NCI-H1436 (cell line): ENCODE data around the gene CARS2.
A peak's percentile ranks its signal among the peaks of the same experiment; 100 is the strongest.
"Not testable (repeated sequence)": the region's sequence is repeated elsewhere in the genome, so short reads cannot be mapped to it uniquely, and the experiment has no call there.

Source experiments
- DNase-seq: peaks from one replicate; lab custom pipeline; 2025; lab: John Stamatoyannopoulos, UW

The CARS2 gene

DNA sequence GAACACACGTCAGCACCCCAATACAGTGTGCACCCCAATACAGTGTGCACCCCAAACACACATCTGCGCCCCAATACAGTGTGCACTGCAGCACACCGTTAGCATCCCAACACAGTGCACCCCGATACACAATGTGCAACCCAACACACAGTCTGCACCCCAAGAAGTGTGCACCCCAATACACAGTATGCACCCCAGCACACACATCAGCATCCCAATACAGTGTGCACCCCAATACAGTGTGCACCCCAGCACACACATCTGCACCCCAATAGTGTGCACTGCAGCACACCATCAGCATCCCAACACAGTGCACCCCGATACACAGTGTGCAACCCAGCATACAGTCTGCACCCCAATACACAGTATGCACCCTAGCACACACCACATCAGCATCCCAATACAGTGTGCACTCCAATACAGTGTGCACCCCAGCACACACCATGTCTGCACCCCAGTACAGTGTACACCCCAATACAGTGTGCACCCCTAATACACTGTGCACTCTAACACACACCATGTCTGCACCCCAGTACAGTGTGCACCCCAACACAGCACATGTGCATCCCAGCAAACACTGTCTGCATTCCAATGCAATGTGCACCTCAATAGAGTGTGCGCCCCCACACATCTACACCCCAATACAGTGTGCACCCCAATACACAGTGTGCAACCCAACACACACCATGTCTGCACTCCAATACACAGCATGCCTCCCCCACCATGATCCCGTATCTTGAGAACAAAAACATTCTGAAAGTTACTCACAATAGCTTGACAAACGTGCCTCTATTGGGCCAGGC, 855 bp upstream of the CARS2 start:
- no peak for DNase-seq

DNA sequence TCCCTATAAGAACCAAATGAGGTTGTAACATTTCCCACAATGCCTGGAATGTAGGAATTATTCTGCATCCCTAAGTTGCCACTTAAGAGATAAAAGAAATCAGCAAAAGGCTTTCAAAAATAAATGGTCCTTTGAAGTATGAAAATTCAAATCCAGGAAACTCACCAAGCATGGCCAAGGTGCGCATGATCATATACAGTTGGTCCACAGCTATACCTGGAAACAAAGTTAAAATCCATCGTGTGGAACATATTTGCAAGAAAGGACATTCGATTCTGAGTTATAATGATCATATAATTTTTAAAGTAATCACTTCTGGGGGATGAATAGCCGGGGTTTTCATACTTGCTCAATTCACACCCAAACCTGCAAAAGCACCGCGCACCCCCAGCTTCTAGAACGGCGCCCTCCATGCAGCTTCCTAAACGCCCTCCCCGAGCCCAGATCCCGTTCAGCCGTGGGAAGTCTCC, 525 bp downstream of the CARS2 start:
- no peak for DNase-seq

DNA sequence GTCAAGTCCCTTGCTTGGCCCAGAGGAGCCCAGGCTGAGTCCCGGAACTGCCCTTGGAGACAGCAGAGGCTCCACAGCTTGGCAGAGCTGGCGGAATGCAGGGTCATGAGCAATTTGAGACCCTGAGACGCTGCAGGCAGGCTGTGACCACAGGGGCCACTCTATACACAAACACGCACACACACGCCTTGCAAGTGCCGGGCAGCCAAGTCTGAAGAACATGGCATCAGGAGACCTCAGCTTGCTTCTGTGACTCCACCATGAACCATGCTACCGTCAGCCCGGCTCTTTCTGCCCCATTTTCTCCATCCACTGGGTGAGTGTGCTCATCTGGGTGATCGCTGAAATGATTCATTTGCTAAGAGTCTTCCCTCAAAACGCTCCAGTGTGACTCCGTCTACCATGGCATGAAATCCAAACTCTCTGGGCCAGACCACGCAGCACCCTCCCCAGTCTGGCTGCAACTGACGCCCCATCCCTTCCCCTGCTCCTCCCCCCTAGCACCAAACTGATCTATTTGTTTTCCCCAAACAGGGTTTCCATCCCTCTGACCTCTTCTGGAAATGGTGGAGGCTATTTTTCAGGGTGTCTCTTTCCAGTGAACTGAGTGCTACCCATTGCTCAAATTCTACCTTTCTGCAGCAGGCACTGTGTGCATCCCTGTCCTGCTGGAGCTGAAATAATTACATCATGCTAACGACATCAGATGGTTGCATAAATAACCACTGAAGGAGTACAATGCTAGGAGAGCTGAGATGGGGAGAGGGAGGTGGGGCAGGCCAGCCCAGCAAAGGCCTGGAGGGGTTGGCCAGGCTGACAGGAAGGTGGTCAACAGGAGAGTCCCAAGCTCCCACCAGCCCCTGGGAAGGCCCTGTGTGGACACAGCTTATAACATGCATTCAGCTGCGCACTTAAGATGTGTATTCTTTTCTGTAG, 3.1 kb downstream of the CARS2 start:
- no peak for DNase-seq

DNA sequence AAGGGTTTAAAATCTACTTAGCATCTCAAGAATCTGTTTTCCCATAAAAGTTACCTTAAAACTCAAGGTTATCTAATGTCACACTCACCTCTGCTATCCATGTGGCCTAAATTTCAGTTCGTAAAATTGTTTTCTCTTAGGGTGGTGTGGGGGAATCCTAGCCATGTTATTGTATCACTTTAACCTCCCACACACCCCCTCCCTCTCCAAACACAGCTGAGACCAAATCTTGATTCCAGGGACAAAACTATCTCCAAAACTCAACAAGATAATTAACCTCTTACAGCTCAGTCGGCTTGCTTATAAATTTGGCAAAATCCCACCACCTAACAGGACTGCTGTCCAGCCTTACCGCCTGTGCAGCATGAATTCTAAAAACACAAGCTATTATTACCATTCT, 3.8 kb downstream of the CARS2 start:
- no peak for DNase-seq

DNA sequence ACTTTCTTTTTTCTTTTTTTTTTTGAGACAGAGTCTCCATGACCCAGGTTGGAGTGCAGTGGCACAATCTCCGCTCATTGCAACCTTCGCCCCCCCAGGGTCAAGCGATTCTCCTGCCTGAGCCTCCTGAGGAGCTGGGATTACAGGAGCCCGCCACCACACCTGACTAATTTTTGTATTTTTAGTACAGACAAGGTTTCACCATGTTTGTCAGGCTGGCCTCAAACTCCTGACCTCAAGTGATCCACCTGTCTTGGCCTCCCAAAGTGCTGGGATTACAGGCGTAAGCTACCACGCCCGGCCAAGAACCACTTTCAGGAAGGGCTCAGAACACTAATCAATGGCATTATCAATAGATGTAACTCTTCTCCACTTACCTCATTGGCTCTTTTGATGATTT, 4.9 kb downstream of the CARS2 start:
- DNase-seq = not testable (repeated sequence)

DNA sequence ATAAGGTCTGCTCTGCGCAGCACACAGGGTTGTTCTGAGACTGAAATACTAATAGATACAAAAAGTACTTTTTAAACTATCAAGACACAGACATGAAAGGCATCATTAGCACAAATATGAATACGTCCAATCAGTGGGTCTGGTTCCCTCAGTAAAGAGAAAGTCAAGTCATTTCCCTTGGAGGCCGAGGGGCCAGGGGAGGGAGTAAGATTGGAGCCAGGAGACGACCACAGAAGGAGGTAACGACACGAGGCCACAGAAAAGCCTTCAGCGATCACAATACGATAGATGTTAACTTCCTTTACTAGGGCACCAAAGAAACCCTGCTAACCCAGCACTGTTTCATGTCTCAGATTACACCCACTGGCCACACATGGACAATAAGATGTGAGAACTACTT, 5.3 kb downstream of the CARS2 start:
- DNase-seq = no peak

DNA sequence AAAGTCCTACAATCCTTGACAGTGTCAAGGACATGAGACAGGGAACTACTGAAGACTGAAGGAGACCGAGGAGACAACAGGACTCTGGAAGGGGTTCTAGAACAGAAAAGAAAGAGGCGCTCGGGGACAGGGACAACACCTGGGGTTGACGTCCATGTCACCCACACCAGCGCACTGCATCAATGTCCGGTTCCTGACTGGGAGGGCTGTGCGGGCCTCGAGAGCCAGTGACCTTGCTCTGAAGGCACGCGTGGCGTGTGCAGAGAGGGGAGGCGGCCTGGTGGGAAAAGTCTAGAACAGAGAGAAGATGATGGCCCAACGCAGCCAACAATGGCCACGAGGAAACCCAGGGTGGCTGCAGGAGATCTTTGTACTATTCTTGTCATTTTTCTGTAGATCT, 5.7 kb downstream of the CARS2 start:
- no peak for DNase-seq

DNA sequence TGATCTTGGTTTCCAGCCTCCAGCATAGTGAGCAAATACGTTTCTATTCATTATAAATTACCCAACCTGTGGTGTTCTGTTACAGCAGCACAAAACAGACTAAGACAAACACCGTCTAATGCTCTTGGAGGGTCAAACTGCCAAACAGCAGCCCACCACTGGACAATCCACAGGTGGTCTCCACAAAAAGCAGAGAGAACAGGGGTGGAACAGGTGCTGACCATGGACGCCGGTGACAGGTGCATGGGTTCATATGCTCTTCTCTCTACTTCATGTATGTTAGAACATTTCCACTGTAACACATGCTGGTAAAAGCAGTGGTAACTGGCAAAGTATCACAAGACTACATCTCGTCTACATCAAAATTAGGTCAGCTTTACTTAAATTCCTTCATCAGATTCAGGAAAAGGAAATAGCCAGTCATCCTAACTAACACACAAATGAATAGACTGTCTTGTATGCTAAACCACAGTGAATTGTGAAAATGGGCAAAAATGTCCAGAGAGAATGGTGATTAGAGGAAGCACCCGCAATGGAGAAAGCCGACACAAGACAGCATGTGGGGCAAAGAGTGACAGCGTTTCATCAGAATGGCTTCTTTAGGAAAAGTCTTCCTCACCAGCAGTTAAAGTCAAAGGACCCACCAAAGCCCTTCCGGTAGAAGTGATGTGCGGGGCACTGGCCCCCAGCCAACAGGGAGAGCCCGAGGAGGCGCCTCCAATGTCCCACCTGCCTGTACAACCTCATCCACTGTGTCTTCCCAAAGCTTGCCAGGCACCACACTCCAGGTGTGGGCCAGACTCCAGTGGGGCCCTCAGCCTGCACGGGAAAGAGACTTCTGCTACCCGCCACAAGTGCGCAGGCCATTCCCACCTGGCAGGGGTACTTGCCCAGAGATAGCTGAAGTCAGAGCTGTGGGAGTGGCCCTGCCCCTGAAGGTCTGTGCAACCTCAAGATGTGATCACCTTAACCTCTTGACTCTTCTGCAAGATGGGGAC, 6.5 kb downstream of the CARS2 start:
- DNase-seq = no peak

DNA sequence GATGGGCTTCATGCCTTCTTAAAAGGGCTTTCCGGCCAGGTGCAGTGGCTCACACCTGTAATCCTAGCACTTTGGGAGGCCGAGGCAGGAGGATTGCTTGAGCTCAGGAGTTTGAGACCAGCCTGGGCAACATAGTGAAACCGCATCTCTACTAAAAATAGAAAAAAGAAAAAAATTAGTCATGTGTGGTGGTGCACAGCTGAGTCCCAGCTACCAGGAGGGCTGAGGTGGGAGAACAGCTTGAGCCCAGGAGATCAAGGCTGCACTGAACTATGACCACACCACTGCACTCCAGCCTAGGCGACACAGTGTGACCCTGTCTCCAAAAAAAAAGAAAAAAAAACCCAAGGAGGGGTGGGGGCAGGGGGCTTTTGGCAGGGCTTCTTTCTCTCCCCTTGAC, 7.2 kb downstream of the CARS2 start:
- DNase-seq = no peak

DNA sequence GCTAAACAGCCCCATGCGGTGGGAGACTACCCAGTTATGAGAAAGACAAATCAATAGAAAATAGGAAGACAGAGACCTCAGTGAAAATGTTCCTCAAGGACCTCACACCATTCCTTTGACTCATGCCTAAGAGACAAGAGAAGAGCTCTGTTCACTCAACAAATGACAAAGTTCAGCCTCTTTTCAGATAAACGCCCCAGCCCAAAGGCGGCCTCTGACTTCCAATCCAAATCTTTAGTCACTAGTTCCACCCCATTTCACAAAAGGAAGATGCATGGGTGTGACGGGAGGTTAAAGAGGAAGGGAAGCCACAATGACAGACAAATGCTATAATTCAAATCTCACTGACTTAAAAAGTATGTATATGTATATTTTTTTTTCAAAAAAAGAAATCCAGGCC, 8.1 kb downstream of the CARS2 start:
- no peak for DNase-seq

DNA sequence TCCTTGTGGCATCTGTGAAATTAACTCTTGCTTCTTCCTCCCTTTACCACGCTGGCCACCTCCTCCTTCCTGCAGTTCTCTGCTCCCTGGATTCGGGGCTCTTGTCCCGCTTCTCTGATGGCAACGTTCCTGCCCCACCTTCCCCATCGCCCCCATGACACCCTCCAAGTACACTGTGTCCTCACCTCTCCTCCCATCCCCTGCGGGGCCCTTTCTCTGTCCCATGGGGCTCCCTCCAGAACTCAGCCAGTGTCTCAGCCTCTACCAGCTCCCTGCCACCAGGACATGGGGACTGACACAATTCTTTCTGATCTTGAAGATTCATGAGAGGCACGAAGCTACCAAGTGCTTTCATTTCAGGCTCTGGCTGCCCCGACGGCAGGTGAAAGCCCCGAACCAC, 9.1 kb downstream of the CARS2 start:
- no peak for DNase-seq

DNA sequence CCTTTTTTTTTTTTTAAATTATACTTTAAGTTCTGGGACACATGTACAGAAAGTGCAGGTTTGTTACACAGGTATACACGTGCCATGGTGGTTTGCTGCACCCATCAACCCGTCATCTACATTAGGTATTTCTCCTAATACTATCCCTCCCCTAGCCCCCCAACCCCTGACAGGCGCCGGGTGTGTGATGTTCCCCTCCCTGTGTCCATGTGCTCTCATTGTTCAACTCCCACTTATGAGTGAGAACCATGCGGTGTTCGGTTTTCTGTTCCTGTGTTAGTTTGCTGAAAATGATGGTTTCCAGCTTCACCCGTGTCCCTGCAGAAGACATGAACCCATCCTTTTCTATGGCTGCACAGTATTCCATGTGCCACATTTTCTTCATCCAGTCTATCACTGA, 10.1 kb downstream of the CARS2 start:
- not testable (repeated sequence) for DNase-seq

DNA sequence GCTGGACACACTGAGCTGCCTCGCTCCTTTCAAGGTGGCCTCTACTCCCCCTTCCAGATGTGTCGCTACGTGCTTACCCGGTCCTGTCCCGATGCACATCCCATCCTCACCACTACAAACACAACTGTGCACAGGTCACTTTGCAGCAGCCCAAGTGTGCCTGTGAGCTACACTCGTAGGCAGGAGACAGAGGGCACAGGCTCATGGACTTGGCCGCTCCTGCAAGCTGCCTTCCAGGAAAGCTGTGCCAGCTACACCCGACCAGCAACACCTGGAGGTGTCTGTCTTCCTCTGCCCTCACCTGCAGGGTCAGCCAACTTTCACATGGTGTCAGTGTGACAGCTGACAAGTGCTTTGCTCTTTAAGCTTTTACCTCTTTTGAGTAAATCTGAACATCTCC, 15.4 kb downstream of the CARS2 start:
- no peak for DNase-seq

DNA sequence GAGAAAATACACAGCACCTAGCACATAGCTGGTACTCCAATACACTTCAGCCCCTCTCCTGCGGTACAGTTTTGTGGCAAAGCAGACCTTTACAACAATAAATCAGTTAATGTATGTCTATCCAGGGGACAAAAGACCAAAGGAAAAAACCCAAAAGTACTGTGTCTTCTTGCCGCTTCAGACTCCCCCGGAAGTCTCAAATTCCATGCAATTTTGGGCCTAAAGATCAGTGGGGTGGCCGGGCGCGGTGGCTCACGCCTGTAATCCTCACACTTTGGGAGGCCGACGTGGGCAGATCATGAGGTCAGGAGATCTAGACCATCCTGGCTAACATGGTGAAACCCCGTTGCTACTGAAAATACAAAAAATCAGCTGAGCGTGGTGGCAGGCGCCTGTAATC, 16.2 kb downstream of the CARS2 start:
- DNase-seq = no peak

DNA sequence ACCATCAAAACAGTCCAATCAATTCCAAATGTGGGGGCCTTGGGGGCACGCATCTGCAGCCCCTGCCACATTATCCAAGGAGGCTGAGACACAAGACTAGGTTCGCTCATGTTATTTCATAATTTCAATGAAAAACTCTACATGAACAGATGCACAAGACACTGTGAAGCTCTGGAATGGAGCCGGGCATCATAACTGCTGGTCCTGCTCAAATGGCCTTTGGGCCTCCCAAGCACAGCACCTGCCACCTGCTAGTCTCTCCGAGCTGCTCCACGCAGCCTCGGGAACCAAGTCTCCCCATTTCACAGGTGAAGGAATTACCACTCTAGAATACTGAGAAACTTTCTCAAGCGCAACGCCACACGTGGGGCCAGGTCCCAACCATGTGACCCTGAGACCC, 16.9 kb downstream of the CARS2 start:
- DNase-seq = no peak

DNA sequence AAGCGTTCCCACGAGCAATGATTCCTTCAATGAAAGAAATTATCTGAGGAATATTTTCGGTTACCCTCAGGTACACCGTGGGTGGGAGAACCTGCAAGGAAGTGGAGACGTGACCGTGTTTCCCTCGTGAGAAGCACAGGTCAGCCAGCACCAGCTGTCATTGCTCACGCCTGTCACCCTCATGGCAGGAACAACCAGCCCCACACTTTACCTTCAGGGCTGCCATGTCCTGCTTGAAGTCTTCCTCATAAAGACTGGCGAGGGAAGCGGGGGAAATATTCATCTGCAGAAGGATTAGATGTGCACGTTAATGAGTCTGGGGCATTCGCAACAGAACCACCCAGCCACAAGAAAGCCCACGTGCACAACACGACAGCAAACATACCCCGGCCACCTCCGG, 18.2 kb downstream of the CARS2 start:
- no peak for DNase-seq

DNA sequence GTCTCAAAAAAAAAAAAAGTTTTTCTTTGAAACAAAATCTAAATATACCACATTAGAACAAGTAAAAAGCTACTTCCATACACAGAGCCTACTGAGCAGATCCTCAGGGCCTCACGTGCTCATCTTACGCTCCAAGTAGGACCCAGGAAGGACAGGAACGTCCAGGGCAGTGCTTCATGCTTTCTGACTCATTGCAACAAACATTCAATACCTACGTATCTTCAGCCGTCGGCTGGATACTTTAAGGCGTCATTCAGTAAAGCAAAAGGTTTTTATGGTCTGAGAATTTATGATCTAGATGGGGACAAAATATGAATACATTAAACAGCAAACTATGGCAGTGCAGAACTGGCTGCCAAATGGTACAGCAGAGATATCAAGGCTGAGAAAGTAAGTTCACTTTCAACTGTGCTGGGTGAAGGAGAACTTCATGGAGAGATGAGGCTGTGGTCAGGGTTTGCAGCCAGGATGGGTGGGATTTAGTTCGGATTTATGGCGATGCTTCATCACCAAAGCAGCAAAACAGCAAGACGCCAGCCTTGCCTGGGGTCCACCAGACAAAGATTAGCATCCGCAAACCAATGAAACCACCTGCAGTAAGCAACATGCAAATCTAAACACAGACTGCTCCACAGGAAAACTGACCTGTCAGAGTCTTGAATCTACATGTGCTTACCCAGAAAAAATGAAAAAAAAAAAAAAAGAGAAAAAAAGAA, 20.5 kb downstream of the CARS2 start:
- no peak for DNase-seq

DNA sequence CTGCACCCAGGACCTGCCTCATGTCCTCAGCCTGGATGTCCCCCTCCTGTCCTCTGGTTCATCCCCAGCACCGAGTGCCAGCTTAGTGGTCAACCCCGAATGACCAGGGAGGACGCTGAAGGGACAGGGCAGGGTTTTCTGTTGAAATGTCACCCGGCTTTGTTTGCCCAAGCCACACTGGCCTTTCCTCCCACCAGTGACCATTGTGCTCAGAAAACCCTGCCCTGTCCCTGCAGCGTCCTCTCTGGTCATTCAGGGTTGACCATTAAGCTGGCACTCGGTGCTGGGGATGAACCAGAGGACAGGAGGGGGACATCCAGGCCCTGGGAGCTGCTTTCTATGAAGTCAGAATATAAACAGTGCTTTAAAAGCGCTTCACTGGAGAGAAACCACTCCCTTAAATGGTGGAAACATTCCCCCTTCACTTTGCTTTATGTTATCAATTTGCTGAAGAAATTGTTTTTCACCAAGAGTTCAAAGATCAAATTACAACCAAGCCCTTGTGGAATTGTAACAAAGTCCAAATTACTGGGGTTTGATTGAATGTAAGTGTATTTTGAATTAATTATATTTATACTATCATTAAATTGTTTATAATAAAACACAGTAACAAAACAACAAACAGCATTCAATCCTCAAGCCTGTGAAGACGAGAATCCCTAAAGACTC, 21.4 kb downstream of the CARS2 start:
- DNase-seq = no peak

DNA sequence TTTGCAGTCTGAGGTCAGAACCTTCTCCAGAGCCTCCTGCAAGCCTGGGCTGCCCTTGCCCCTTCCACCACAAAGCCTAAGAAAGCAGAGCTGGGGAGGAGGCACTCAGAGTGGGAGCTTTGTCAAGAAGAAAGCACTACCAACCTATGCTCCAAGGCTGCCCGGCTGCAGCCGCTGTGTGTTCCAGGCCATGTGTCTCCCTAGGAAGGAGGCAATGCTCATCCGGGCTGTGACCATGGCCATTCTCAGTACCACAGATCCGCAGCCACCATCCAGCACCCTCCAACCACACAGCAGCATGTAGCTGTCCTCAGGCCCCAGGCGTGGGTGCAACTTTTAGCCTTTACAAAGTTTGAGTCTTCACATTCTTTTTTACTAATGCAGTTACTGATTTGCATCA, 22.0 kb downstream of the CARS2 start:
- no peak for DNase-seq

DNA sequence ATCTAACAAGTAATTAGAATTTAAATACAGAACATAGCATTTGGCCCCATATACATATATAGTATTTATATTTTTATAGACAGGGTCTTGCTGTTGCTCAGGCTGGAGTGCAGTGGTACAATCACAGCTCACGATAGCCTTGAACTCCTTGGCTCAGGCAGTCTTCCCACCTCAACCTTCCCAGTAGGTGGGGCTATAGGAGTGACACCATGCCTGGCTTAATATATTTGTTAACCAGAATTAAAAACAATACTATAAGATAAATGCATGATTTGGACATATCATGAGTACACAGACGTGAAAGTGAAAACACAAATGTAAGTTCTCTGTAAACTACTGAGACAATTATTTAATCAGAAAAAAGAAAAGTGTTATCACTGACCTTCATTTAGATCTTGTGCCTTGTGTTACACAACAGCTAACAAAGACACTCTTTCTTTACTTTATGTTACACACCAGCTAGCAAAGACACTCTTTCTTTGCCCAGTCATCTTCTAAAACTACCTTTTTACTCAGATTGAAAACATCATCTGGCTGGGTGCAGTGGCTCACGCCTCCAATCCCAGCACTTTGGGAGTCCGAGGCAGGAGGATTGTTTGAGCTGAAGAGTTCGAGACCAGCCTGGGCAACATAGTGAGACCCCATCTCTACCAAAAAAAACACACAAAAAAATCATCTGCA, 22.6 kb downstream of the CARS2 start:
- DNase-seq = peak; percentile 36
